Measurements from ENCODE around the gene ADK. TPM values are rescaled to one million over a fixed set of nuclear protein-coding genes. Genes with fewer than 3 reads are reported as not detected.

The ADK gene
- total RNA-seq, 1 experiment from 2014 or later, result 26.8 TPM

- Histone ChIP-seq H3K18ac (ENCODE audit: insufficient read length, low read depth, low read length) (no peak overlapping the region), H3K27me3 (ENCODE audit: insufficient read depth, low read length) (no peaks in the 10 kb centered on the region), H2BK20ac (ENCODE audit: low read depth, low read length, poor library complexity, severe bottlenecking) (no peak overlapping the region), H2BK120ac (ENCODE audit: low read depth, low read length, poor library complexity, severe bottlenecking) (no peak overlapping the region), H3K4me1 (ENCODE audit: insufficient read depth, low read length) (no peaks in the 10 kb centered on the region), H4K5ac (ENCODE audit: insufficient read length, low read depth, low read length) (no peak overlapping the region), H2BK5ac (ENCODE audit: insufficient read length, low read length) (no peak overlapping the region), H2AFZ (ENCODE audit: low read length) (no peak overlapping the region), H3K9ac (ENCODE audit: extremely low read depth, insufficient read length, low read length) (no peak overlapping the region), H3K23ac (ENCODE audit: insufficient read length, low read depth, low read length) (no peak overlapping the region), H2AK5ac (ENCODE audit: insufficient read length, low read length) (no peak overlapping the region), H3K56ac (ENCODE audit: insufficient read length, low read depth, low read length) (no peak overlapping the region), H4K20me1 (ENCODE audit: control insufficient read depth, insufficient read depth, insufficient read length) (no peaks in the 10 kb centered on the region), H3K79me1 (ENCODE audit: insufficient read depth, low read depth, low read length, poor library complexity, severe bottlenecking) (no peaks in the 10 kb centered on the region), H3K4me2 (ENCODE audit: insufficient read depth, insufficient read length, low read length) (no peak overlapping the region), H3T11ph (ENCODE audit: low read length) (no peak overlapping the region), H3K23me2 (ENCODE audit: insufficient read length, low read depth, low read length, poor library complexity, severe bottlenecking) (no peaks in the 10 kb centered on the region), H3K79me2 (ENCODE audit: insufficient read depth, low read length) (no peaks in the 10 kb centered on the region), H3K27ac (ENCODE audit: insufficient read length, low read depth, low read length) (no peak overlapping the region), H3K9me3 (ENCODE audit: control insufficient read depth, low read depth, low read length) (no peaks in the 10 kb centered on the region), H3K4ac (ENCODE audit: low read depth, low read length) (no peak overlapping the region), H4K8ac (replicated peaks; ENCODE audit: insufficient read length, low read depth, low read length) (no peak overlapping the region), H3K14ac (ENCODE audit: insufficient read depth, low read length) (no peak overlapping the region), H2BK15ac (ENCODE audit: low read depth, low read length) (no peak overlapping the region), H4K91ac (ENCODE audit: insufficient read length, low read depth, low read length) (no peak overlapping the region), H2BK12ac (ENCODE audit: insufficient read length, low read depth, low read length) (no peak overlapping the region)
- Mint-ChIP-seq H3K27me3 (ENCODE audit: low read depth) (no peaks in the 10 kb centered on the region), H3K27ac (no peak overlapping the region), H3K4me3 (no peak overlapping the region), H3K9me3 (no peaks in the 10 kb centered on the region; a peak in 1 of 5 replicates), H3K4me1 (no peaks in the 10 kb centered on the region), H3K36me3 (ENCODE audit: insufficient read depth in 1 of 3, low read depth in 3 of 3) (peaks cover 0 to 5% (median 5%) of the 10 kb centered on the region in 3 experiments; a peak in 2 of 7 replicates)
- DNase-seq, result no peak
- no CpG with 5 or more reads among the region's 4 CpGs for WGBS (ENCODE audit: extremely low coverage, insufficient read length, low lambda C conversion rate)
- no peak for TF ChIP-seq CTCF (conservative IDR thresholded peaks at IDR 0.05)
Measured at GRCh38 chr10:74681917-74682627, 531.1 kb downstream of the ADK start.
